ENCODE results near the gene LCN12. TPM values are rescaled to one million over a fixed set of nuclear protein-coding genes. Genes with fewer than 3 reads are reported as not detected.

LCN12 gene
- total RNA-seq, 1 experiment from 2014 or later: 2.5 TPM

DNA sequence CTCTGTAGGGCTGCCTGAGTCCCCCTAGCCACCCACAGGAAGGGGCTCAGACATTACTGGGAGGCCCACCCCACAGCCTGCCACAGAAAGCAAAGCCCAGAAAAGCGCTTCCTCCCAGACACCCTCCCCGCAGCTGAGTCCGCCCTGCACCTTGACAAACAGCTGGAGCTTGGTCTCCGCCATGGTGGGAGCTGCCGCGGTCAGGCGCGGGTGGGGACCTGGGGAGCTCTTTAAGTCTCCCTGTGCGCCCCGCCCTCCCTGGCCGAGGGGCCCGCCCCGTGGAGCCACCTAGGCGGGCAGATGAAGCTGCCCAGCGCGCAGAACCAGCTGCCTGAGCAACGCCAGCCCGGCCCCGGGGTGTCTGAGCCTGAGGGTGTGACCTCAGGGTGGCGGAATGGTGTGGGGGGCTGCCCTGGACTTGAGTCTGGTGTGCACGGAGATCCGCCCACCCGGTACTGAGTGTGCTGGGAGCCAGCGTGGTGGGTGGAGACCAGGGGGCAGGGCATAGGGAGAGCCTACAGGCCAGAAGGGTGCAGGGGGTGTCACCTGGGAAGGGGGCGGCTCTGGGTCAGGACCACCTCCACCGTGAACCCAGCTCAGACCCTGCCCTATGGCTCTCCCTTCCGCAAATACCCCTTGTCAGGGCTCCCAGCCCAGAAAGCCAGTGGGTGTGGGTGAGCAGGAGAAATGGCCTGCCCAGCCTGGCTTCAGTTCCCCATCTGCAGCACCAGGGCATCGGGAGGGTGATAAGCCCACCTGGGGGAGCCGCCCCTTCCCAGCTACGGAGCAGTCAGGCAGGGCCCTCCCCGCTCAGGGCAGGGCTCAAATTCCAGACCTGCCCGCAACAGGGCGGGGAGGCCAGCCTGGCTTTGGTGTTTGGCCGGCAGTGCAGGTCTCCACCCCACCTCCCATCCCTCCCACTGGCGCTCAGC lies 44.6 kb downstream of the LCN12 start, which contains the start of gene CLIC3:
Gene CLIC3, minus strand, starts transcription at position 208 of the 932 bp plus-strand sequence. Its CDS starts 25 bp downstream, at position 183.
- in situ Hi-C loops (cut with HindIII; ENCODE audit: low pct_unique_long_range_greater_than_20kb, low sequenced_read_pairs) (no loop called here), intact Hi-C loops (cut with micrococcal nuclease; ENCODE audit: unreplicated experiment) (no loop called here)
- BruUV-seq (replicated peaks): no TSS peak
- DNase-seq (ENCODE audit: low read depth, low spot score): no peak
- peak; percentile 40 for ATAC-seq
- Histone ChIP-seq H3K36me3 (ENCODE audit: control insufficient read depth, insufficient read depth, low read length) (no peaks in the 10 kb centered on the region; the same call in 1 of the 2 replicates), H3K27me3 (ENCODE audit: control insufficient read depth, insufficient read depth, low read length) (no peaks in the 10 kb centered on the region), H3K4me1 (ENCODE audit: control insufficient read depth, insufficient read depth, low read length) (peaks cover 14% of the 10 kb centered on the region), H3K27ac (ENCODE audit: low read length) (peak within 1 kb of the TSS; percentile 44), H3K9me3 (ENCODE audit: control insufficient read depth, insufficient read depth, low read depth, low read length) (no peaks in the 10 kb centered on the region), H3K4me3 (ENCODE audit: low read depth in 2 of 2, low read length in 2 of 2) (peak within 1 kb of the TSS; percentile 17 to 31)
- POLR2A ChIA-PET: no interaction called here
- CTCF ChIA-PET: interaction anchor here (0.7 kb wide), 2 partner anchors 33 to 49 kb away, joined by 3 to 4 read pairs; no protein-coding TSS in a partner anchor
- 0 out of 2 replicates have a peak, but pooled peaks have one; percentile 19 for TF ChIP-seq POLR2AphosphoS5 (IDR thresholded peaks at IDR 0.05; ENCODE audit: low read depth, low read length)
- no peak for TF ChIP-seq SIN3A (IDR thresholded peaks at IDR 0.05; ENCODE audit: borderline replicate concordance, insufficient read depth, low read depth, low read length)

DNA sequence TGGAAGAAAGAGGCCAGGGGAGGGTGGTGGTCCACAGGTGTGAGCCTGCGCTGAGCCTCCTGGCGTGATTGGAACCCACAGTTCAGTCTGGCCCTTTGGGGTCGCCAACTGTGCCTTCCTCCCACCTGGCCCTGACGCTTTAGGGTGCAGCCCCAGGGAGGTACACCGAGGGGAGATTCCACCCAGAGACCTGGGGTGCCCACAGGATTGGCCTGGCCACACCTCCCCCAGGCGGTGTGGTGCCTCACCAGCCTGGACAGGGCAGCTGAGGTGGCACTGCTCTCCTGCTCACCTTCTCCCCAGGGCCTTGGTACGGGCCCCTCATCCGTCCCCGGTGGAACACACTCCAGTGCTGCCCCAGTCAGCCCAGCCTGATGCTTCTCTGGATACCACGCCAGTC lies 45.3 kb downstream of the LCN12 start:
- no peaks in the 10 kb centered on the region for H3K27me3 ChIP-seq (ENCODE audit: control insufficient read depth, insufficient read depth, low read length)

More for the DNA sequence above, 45.3 kb downstream of the LCN12 start:
- intact Hi-C loops (cut with micrococcal nuclease; ENCODE audit: unreplicated experiment) (no loop called here), in situ Hi-C loops (cut with HindIII; ENCODE audit: low pct_unique_long_range_greater_than_20kb, low sequenced_read_pairs) (no loop called here)
- H3K4me1 ChIP-seq (ENCODE audit: control insufficient read depth, insufficient read depth, low read length): peaks cover 14% of the 10 kb centered on the region
- no peak overlapping the region for H3K27ac ChIP-seq (ENCODE audit: low read length)
- ChIA-PET POLR2A (no interaction called here), CTCF (no interaction called here)
- no peak for DNase-seq (ENCODE audit: low read depth, low spot score)
- TF ChIP-seq, protein P1, sequence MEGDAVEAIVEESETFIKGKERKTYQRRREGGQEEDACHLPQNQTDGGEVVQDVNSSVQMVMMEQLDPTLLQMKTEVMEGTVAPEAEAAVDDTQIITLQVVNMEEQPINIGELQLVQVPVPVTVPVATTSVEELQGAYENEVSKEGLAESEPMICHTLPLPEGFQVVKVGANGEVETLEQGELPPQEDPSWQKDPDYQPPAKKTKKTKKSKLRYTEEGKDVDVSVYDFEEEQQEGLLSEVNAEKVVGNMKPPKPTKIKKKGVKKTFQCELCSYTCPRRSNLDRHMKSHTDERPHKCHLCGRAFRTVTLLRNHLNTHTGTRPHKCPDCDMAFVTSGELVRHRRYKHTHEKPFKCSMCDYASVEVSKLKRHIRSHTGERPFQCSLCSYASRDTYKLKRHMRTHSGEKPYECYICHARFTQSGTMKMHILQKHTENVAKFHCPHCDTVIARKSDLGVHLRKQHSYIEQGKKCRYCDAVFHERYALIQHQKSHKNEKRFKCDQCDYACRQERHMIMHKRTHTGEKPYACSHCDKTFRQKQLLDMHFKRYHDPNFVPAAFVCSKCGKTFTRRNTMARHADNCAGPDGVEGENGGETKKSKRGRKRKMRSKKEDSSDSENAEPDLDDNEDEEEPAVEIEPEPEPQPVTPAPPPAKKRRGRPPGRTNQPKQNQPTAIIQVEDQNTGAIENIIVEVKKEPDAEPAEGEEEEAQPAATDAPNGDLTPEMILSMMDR (IDR thresholded peaks at IDR 0.05): no peak
- TF ChIP-seq, protein P2, sequence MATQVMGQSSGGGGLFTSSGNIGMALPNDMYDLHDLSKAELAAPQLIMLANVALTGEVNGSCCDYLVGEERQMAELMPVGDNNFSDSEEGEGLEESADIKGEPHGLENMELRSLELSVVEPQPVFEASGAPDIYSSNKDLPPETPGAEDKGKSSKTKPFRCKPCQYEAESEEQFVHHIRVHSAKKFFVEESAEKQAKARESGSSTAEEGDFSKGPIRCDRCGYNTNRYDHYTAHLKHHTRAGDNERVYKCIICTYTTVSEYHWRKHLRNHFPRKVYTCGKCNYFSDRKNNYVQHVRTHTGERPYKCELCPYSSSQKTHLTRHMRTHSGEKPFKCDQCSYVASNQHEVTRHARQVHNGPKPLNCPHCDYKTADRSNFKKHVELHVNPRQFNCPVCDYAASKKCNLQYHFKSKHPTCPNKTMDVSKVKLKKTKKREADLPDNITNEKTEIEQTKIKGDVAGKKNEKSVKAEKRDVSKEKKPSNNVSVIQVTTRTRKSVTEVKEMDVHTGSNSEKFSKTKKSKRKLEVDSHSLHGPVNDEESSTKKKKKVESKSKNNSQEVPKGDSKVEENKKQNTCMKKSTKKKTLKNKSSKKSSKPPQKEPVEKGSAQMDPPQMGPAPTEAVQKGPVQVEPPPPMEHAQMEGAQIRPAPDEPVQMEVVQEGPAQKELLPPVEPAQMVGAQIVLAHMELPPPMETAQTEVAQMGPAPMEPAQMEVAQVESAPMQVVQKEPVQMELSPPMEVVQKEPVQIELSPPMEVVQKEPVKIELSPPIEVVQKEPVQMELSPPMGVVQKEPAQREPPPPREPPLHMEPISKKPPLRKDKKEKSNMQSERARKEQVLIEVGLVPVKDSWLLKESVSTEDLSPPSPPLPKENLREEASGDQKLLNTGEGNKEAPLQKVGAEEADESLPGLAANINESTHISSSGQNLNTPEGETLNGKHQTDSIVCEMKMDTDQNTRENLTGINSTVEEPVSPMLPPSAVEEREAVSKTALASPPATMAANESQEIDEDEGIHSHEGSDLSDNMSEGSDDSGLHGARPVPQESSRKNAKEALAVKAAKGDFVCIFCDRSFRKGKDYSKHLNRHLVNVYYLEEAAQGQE (IDR thresholded peaks at IDR 0.05; ENCODE audit: insufficient read depth in 1 of 2, low read depth in 2 of 2, low read length in 1 of 2): no peak
- TF ChIP-seq POLR2AphosphoS5 (IDR thresholded peaks at IDR 0.05; ENCODE audit: low read depth, low read length) (no peak), TCF7L2 (IDR thresholded peaks at IDR 0.05; ENCODE audit: low read depth, low read length) (no peak), SIN3A (IDR thresholded peaks at IDR 0.05; ENCODE audit: borderline replicate concordance, insufficient read depth, low read depth, low read length) (no peak)
- no TSS peak for BruUV-seq (replicated peaks)
- H3K9me3 ChIP-seq (ENCODE audit: control insufficient read depth, insufficient read depth, low read depth, low read length): no peaks in the 10 kb centered on the region
- no peak for ATAC-seq
- H3K36me3 ChIP-seq (ENCODE audit: control insufficient read depth, insufficient read depth, low read length): no peaks in the 10 kb centered on the region; the same call in 1 of the 2 replicates
- no peak overlapping the region for H3K4me3 ChIP-seq (ENCODE audit: low read depth in 2 of 2, low read length in 2 of 2)

All from Panc1 (cell line).